ENCODE data around the gene MEP1B. TPM values are rescaled to one million over a fixed set of nuclear protein-coding genes. Genes with fewer than 3 reads are reported as not detected.

Gene MEP1B
- total RNA-seq, 2 experiments from 2014 or later: not detected

DNA sequence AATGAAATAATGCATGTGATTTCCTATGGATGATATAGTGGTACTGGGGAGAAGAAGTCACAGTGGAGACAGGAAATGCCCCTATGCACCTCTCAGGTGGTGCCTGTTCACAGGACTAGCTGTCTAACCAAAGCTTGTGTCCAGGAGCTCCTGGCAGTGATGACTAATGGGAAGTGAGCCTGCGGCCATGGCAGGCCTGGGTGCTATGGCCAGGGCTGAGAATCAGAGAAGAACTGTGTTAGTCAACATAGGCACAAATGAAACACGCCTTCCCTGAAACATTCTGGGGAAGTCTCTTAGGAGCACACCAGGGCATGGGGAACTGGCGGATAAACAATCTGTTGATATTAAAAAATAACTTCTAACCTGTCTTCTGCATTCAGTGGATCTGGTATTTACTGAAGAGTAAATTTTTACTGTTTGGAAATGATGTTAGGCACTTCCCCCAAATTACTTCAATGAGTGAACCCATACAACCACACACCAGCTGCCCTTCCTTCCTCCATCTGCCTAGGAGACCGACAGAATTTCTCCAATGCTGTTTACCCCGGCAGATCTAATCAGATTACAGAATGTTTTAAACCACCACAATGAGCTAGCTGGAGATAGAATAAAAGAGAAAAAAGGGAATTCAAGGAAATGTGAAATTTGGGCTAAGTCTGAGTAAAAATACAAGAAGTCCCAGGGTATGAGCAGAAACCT lies 67.4 kb downstream of the MEP1B start:
- Mint-ChIP-seq H3K27me3 (peaks cover 19% of the 10 kb centered on the region), H3K4me3 (no peak overlapping the region), H3K27ac (no peak overlapping the region), H3K36me3 (ENCODE audit: low read depth) (no peaks in the 10 kb centered on the region), H3K9me3 (no peaks in the 10 kb centered on the region), H3K4me1 (ENCODE audit: low read depth) (no peaks in the 10 kb centered on the region)
- TF ChIP-seq, protein P1, sequence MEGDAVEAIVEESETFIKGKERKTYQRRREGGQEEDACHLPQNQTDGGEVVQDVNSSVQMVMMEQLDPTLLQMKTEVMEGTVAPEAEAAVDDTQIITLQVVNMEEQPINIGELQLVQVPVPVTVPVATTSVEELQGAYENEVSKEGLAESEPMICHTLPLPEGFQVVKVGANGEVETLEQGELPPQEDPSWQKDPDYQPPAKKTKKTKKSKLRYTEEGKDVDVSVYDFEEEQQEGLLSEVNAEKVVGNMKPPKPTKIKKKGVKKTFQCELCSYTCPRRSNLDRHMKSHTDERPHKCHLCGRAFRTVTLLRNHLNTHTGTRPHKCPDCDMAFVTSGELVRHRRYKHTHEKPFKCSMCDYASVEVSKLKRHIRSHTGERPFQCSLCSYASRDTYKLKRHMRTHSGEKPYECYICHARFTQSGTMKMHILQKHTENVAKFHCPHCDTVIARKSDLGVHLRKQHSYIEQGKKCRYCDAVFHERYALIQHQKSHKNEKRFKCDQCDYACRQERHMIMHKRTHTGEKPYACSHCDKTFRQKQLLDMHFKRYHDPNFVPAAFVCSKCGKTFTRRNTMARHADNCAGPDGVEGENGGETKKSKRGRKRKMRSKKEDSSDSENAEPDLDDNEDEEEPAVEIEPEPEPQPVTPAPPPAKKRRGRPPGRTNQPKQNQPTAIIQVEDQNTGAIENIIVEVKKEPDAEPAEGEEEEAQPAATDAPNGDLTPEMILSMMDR (IDR thresholded peaks at IDR 0.05): no peak
- no peak for ATAC-seq
- ChIA-PET CTCF (interaction anchor here (1.5 kb wide), 1 partner anchor 33 kb away, joined by 4 read pairs; no protein-coding TSS in a partner anchor), POLR2A (interaction anchor here (1.2 kb wide), 1 partner anchor 8 kb away, joined by 3 read pairs; no protein-coding TSS in a partner anchor)
- intact Hi-C loops (cut with micrococcal nuclease): no loop called here
- no peak for DNase-seq

DNA sequence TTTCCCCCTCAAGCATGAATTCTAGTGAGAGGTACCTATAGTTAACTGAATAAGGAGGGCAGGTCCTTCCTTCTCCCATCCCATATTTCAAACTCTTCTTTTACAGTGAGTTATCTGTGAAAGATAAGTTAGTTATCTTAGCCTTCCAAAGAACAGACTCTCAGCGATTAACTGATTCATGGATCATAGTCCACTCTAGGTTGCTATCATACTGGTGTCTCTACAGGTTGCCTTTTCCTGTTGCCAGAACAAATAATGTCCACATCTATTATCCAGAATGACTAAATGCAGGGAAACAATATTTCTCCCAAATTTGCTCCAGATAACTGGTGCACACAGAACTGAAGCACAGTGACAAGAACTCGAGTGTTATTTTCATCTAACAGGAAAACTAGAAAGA lies 68.3 kb downstream of the MEP1B start:
- Mint-ChIP-seq H3K4me3 (no peak overlapping the region), H3K27me3 (peaks cover 19% of the 10 kb centered on the region), H3K36me3 (ENCODE audit: low read depth) (no peaks in the 10 kb centered on the region), H3K4me1 (ENCODE audit: low read depth) (no peaks in the 10 kb centered on the region), H3K27ac (no peak overlapping the region), H3K9me3 (no peaks in the 10 kb centered on the region)
- no peak for ATAC-seq
- DNase-seq: no peak
- ChIA-PET POLR2A (interaction anchor here (1.2 kb wide), 1 partner anchor 7 kb away, joined by 3 read pairs; no protein-coding TSS in a partner anchor), CTCF (no interaction called here)
- intact Hi-C loops (cut with micrococcal nuclease): no loop called here
- TF ChIP-seq, protein P1 (IDR thresholded peaks at IDR 0.05): no peak

DNA sequence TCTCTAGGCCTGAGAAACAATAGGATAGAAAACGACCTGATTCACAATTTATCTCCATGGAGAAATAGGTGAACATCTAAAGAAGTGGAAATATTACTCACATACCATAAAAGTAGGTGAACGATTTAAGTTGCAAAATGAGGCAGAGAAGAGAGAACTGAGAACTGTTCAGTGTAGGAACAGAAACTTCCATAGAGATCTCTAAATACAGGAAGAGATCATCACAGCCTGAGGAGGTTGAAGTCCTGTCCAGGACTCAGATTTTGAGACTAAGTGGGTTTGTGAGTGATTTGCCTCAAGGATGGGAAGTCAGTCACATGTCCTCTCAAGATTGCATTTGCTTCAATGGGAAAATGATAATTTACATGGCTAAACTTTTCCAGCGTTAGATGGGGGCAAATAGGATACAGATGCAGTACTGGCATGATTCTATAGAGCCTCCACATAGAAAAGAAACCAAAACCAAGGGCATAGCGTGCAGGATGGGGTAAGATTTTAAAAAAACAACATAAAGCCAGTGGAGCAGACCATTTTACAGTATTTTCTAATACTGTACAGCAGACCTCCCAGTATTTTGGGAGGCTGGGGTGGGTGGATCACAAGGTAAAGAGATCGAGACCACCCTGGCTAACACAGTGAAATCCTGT lies 68.8 kb downstream of the MEP1B start:
- no peak for ATAC-seq
- TF ChIP-seq, protein P1 (IDR thresholded peaks at IDR 0.05): no peak

DNA sequence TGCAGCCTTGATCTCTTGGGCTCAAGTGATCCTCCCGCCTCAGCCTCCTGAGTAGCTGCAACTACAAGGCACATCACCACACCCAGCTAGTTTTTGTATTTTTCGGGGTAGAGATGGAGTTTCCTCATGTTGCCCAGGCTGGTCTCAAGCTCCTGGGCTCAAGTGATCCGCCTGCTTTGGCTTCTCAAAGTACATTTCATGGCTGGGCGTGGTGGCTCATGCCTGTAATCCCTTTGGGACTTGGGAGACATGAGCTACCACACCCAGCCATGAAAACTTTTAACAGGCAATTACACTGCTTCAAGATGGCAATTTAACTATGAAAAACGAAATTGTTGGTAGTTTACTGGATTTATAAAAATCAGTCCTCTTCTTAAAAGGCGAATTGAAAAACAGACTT lies 69.7 kb downstream of the MEP1B start:
- CTCF ChIA-PET: interaction anchor here (3.7 kb wide), 1 partner anchor 12 kb away, joined by 15 read pairs; no protein-coding TSS in a partner anchor

More for the DNA sequence above, 68.8 kb downstream of the MEP1B start:
- peaks cover 19% of the 10 kb centered on the region for H3K27me3 Mint-ChIP-seq
- ChIA-PET POLR2A (no interaction called here), CTCF (interaction anchor here (3.7 kb wide), 1 partner anchor 13 kb away, joined by 15 read pairs; no protein-coding TSS in a partner anchor)
- no peaks in the 10 kb centered on the region for H3K9me3 Mint-ChIP-seq
- H3K27ac Mint-ChIP-seq: no peak overlapping the region
- no peak overlapping the region for H3K4me3 Mint-ChIP-seq
- H3K36me3 Mint-ChIP-seq (ENCODE audit: low read depth): no peaks in the 10 kb centered on the region
- no peak for DNase-seq
- intact Hi-C loops (cut with micrococcal nuclease): no loop called here
- H3K4me1 Mint-ChIP-seq (ENCODE audit: low read depth): no peaks in the 10 kb centered on the region

More for the DNA sequence above, 69.7 kb downstream of the MEP1B start:
- intact Hi-C loops (cut with micrococcal nuclease): no loop called here
- no peaks in the 10 kb centered on the region for H3K36me3 Mint-ChIP-seq (ENCODE audit: low read depth)
- DNase-seq (no peak), ATAC-seq (no peak)
- POLR2A ChIA-PET: no interaction called here
- no peaks in the 10 kb centered on the region for H3K4me1 Mint-ChIP-seq (ENCODE audit: low read depth)
- H3K27me3 Mint-ChIP-seq: peaks cover 17% of the 10 kb centered on the region
- no peak overlapping the region for H3K27ac Mint-ChIP-seq
- no peak overlapping the region for H3K4me3 Mint-ChIP-seq
- TF ChIP-seq, protein P1 (IDR thresholded peaks at IDR 0.05): no peak
- H3K9me3 Mint-ChIP-seq: no peaks in the 10 kb centered on the region
